Adrenal gland (tissue), 5 donors: ENCODE data around the gene PLXNA2.

Experiments used
- POLR2A ChIP-seq, 2 donors: fragments of 450-650 bp; IDR thresholded peaks; one replicate each; pipeline ENCODE4 v1.6.1; 2017; ENCODE audit warnings: antibody characterized with exemption in 2 of 2, mild to moderate bottlenecking in 2 of 2, moderate library complexity in 1 of 2
- TF ChIP-seq, protein P1 (sequence below), 6 experiments: fragments of 450-650 bp in 4 of 6; fragments of 200-600 bp in 2 of 6; sonication (generic) in 1 of 6; IDR thresholded peaks; 1 replicate in 5 of 6; 2 replicates in 1 of 6; pipeline versions ENCODE4 v1.5.1 to v1.8.0; 2016 to 2021; ENCODE audit warnings: antibody characterized with exemption in 6 of 6, mild to moderate bottlenecking in 2 of 6, moderate library complexity in 1 of 6
- donor health status: DM: no; HTN: no; CAD: no.

DNA sequence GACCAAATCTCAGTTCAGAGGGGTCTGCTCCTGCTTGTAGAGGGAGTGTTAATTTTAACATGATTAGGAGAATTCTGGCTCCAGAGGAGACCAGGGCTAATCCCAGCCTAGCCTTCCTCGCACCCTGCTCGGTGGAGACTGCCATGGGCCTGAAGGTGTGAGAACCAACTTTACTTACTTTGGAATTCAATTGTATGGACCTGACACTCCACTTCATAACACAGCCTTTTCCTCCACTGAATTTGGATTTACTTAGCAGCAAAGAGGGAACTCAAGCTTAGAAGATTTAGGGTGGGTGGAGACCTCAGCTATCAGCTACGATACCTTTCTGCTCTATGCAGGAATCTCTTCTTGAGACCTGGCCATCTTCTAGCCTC, 11.5 kb downstream of the PLXNA2 start:
- TF ChIP-seq, protein P1, sequence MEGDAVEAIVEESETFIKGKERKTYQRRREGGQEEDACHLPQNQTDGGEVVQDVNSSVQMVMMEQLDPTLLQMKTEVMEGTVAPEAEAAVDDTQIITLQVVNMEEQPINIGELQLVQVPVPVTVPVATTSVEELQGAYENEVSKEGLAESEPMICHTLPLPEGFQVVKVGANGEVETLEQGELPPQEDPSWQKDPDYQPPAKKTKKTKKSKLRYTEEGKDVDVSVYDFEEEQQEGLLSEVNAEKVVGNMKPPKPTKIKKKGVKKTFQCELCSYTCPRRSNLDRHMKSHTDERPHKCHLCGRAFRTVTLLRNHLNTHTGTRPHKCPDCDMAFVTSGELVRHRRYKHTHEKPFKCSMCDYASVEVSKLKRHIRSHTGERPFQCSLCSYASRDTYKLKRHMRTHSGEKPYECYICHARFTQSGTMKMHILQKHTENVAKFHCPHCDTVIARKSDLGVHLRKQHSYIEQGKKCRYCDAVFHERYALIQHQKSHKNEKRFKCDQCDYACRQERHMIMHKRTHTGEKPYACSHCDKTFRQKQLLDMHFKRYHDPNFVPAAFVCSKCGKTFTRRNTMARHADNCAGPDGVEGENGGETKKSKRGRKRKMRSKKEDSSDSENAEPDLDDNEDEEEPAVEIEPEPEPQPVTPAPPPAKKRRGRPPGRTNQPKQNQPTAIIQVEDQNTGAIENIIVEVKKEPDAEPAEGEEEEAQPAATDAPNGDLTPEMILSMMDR (IDR thresholded peaks at IDR 0.05): no peak
- TF ChIP-seq POLR2A (IDR thresholded peaks at IDR 0.05): no peak
